Keratinocyte (primary cell): ENCODE measurements around the gene DAPK1.

Experiments used
- CTCF ChIP-seq, 3 experiments: IDR thresholded peaks in 1 of 3; conservative IDR thresholded peaks in 1 of 3; optimal IDR thresholded peaks in 1 of 3; 2 replicates in 2 of 3; 3 replicates in 1 of 3; pipeline versions ENCODE3 to v1.5.1; 2011; ENCODE audit warnings: low read length in 3 of 3, mild to moderate bottlenecking in 3 of 3, moderate library complexity in 2 of 3, control low read depth in 1 of 3, inconsistent platforms in 1 of 3; ENCODE audit not compliant: insufficient read depth in 2 of 3; ENCODE audit errors: extremely low read depth in 1 of 3
- EZH2 ChIP-seq: IDR thresholded peaks from one replicate; pipeline ENCODE4 v1.6.1; 2012; ENCODE audit warnings: inconsistent platforms, mild to moderate bottlenecking, low read length, moderate library complexity

GRCh38 chr9:87593359-87593980, 95.8 kb downstream of the DAPK1 start:
- no peak for TF ChIP-seq CTCF (optimal IDR thresholded peaks at IDR 0.05 in 1 of 3, IDR thresholded peaks at IDR 0.05 in 1 of 3, conservative IDR thresholded peaks at IDR 0.05 in 1 of 3; ENCODE audit: extremely low read depth in 1 of 3, insufficient read depth in 2 of 3, low read length in 3 of 3)
- TF ChIP-seq EZH2: no peak
